A549 (cell line): ENCODE data around the gene H6PD. TPM values are rescaled to one million over a fixed set of nuclear protein-coding genes. Genes with fewer than 3 reads are reported as not detected.

ENCODE experiments used
- ATAC-seq, 2 experiments: fragments of 200-7000 bp in 1 of 2; fragments of >200 bp in 1 of 2; cut with Nextera tagmentation in 1 of 2; cut with Tn5 transposase in 1 of 2; 3 replicates each; pipeline versions ENCODE4 v1.8.0 to v1.9.1; 2018 to 2020; ENCODE audit warnings: mild to moderate bottlenecking in 1 of 2, moderate library complexity in 1 of 2
- CTCF ChIA-PET: fragments of 300-600 bp; sonication (Branson Sonifier 250); formaldehyde crosslinking; extraction: SDS; loops from one replicate; lab custom pipeline; 2021; ENCODE audit warnings: antibody characterized with exemption, inconsistent platforms; lab: Yijun Ruan, JAX
- POLR2A ChIA-PET: fragments of 350-600 bp; formaldehyde crosslinking; extraction: SDS; loops from one replicate; lab custom pipeline; 2021; ENCODE audit warnings: antibody characterized with exemption, inconsistent platforms; lab: Yijun Ruan, JAX
- DNase-seq, 2 experiments: peaks; one replicate each; pipeline versions ENCODE4 v3.0.0 to v3.0.0-alpha.2; 2011 to 2016; ENCODE audit warnings: low read depth in 1 of 2, low spot score in 1 of 2
- FAIRE-seq: peaks from 2 replicates; lab custom pipeline; 2011; peaks lifted over from hg19 to GRCh38; lab: Jason Lieb, UNC
- H3K27ac ChIP-seq, 2 experiments: fragments of >200 bp; sonication (Bioruptor Twin); formaldehyde crosslinking; 3 replicates each; pipeline ENCODE4 v1.5.1; 2016 to 2017
- H3K4me1 ChIP-seq: fragments of >200 bp; sonication (Bioruptor Twin); formaldehyde crosslinking; 3 replicates; pipeline ENCODE4 v1.6.1; 2016
- H3K4me2 ChIP-seq: fragments of >200 bp; sonication (Bioruptor Twin); formaldehyde crosslinking; 3 replicates; pipeline ENCODE4 v1.6.1; 2016
- H3K4me3 ChIP-seq: fragments of >200 bp; sonication (Bioruptor Twin); formaldehyde crosslinking; 3 replicates; pipeline ENCODE4 v1.5.1; 2016
- H3K9me3 ChIP-seq: fragments of >200 bp; sonication (Bioruptor Twin); formaldehyde crosslinking; 3 replicates; pipeline ENCODE4 v1.6.1; 2016
- BHLHE40 ChIP-seq: IDR thresholded peaks from 2 replicates; pipeline ENCODE4 v1.6.1; 2012; ENCODE audit warnings: low read depth, low read length, inconsistent platforms
- CBX8 ChIP-seq: fragments of 200-600 bp; sonication (generic); IDR thresholded peaks from 2 replicates; pipeline ENCODE4 v1.6.1; 2016
- CHD2 ChIP-seq: fragments of 150-350 bp; IDR thresholded peaks from 2 replicates; pipeline ENCODE4 v1.6.1; 2014; ENCODE audit warnings: low read length; ENCODE audit not compliant: partially characterized antibody
- EHF ChIP-seq: fragments of 250-450 bp; sonication (Bioruptor Pico); IDR thresholded peaks from 2 replicates; pipeline ENCODE4 v1.5.0; 2020; ENCODE audit warnings: mild to moderate bottlenecking
- EHMT2 ChIP-seq: fragments of 200-600 bp; sonication (generic); IDR thresholded peaks from 2 replicates; pipeline ENCODE4 v1.6.1; 2016; ENCODE audit warnings: antibody characterized with exemption, low read depth, mild to moderate bottlenecking, moderate library complexity
- EP300 ChIP-seq, 2 experiments: fragments of >200 bp; sonication (Bioruptor Twin); formaldehyde crosslinking; IDR thresholded peaks; 2 replicates in 1 of 2; 3 replicates in 1 of 2; pipeline ENCODE4 v1.6.1; 2016 to 2017
- GATA3 ChIP-seq: IDR thresholded peaks from 2 replicates; pipeline ENCODE4 v1.6.1; 2012; ENCODE audit warnings: borderline replicate concordance
- HDAC2 ChIP-seq: fragments of 200-600 bp; sonication (generic); IDR thresholded peaks from 2 replicates; pipeline ENCODE4 v1.6.1; 2016
- HOXA7 ChIP-seq: fragments of 250-450 bp; sonication (Bioruptor Pico); IDR thresholded peaks from 2 replicates; pipeline ENCODE4 v1.5.0; 2020; ENCODE audit warnings: mild to moderate bottlenecking, moderate library complexity
- HOXB13 ChIP-seq: fragments of 250-450 bp; sonication (Bioruptor Pico); IDR thresholded peaks from 2 replicates; pipeline ENCODE4 v1.5.0; 2020; ENCODE audit warnings: low read depth, mild to moderate bottlenecking, moderate library complexity
- KDM5A ChIP-seq: fragments of 200-600 bp; sonication (generic); IDR thresholded peaks from 2 replicates; pipeline ENCODE4 v1.6.1; 2016; ENCODE audit warnings: antibody characterized with exemption, mild to moderate bottlenecking
- MYC ChIP-seq: IDR thresholded peaks from 2 replicates; pipeline ENCODE4 v1.6.1; 2012; ENCODE audit warnings: mild to moderate bottlenecking, inconsistent platforms, low read length, improper control_type of control experiment, borderline replicate concordance
- NFE2L2 ChIP-seq: fragments of 150-350 bp; conservative IDR thresholded peaks from 2 replicates; pipeline ENCODE4 v1.6.1; 2014; ENCODE audit warnings: low read length
- NPAS2 ChIP-seq: fragments of 250-450 bp; sonication (Bioruptor Pico); IDR thresholded peaks from 2 replicates; pipeline ENCODE4 v1.8.0; 2022; ENCODE audit warnings: mild to moderate bottlenecking, moderate library complexity, borderline replicate concordance
- PHF8 ChIP-seq: fragments of 200-600 bp; sonication (generic); IDR thresholded peaks from 2 replicates; pipeline ENCODE4 v1.6.1; 2016; ENCODE audit warnings: low read depth, mild to moderate bottlenecking, antibody characterized with exemption, moderate library complexity, borderline replicate concordance
- RARB ChIP-seq: fragments of 250-450 bp; sonication (Bioruptor Pico); IDR thresholded peaks from 2 replicates; pipeline ENCODE4 v1.8.0; 2021; ENCODE audit warnings: mild to moderate bottlenecking, moderate library complexity
- RCOR1 ChIP-seq: fragments of 150-350 bp; IDR thresholded peaks from 2 replicates; pipeline ENCODE4 v1.6.1; 2014; ENCODE audit warnings: antibody characterized with exemption, low read length, low read depth
- TP53 ChIP-seq: fragments of 250-450 bp; sonication (Bioruptor Pico); IDR thresholded peaks from 2 replicates; pipeline ENCODE4 v1.5.0; 2021; ENCODE audit warnings: mild to moderate bottlenecking, moderate library complexity
- ZFP36 ChIP-seq: fragments of 450-650 bp; IDR thresholded peaks from 2 replicates; pipeline ENCODE4 v1.6.1; 2014; ENCODE audit warnings: borderline replicate concordance; ENCODE audit not compliant: partially characterized antibody
- ZNF302 ChIP-seq: fragments of 250-450 bp; sonication (Bioruptor Pico); IDR thresholded peaks from 2 replicates; pipeline ENCODE4 v1.9.0; 2021; ENCODE audit warnings: inconsistent platforms, mild to moderate bottlenecking, moderate library complexity
- WGBS: methylation state at CpG from one replicate; pipeline ENCODE4 v1.1.6; 2017; ENCODE audit errors: missing lambda C conversion rate; 5-methylcytosine and 5-hydroxymethylcytosine counted together
- polyA plus RNA-seq, 4 experiments: library from polyadenylated mRNA; depleted of rRNA in 3 of 4; stranded (reverse); fragments of >200 nt; fragmentation: RNase III in 1 of 4; extraction: RNeasy Plus Mini Kit Qiagen cat#74134 plus additional on column Dnase treatment in 1 of 4; gene quantifications; 2 replicates in 3 of 4; 3 replicates in 1 of 4; pipeline ENCODE4 v1.2.3, GENCODE V29; 2011 to 2017
- TF ChIP-seq, protein P1 (sequence below): IDR thresholded peaks from 2 replicates; pipeline ENCODE4 v1.6.1; 2012
- TF ChIP-seq, protein P2 (sequence below): fragments of 450-650 bp; IDR thresholded peaks from 2 replicates; pipeline ENCODE4 v1.6.1; 2014; ENCODE audit warnings: antibody characterized with exemption
- TF ChIP-seq, protein P3 (sequence below): fragments of 200-600 bp; sonication (generic); IDR thresholded peaks from 2 replicates; pipeline ENCODE4 v1.6.1; 2016; ENCODE audit warnings: antibody characterized with exemption, mild to moderate bottlenecking, moderate library complexity
- TF ChIP-seq, protein P4 (sequence below): fragments of 250-450 bp; sonication (Bioruptor Pico); IDR thresholded peaks from 2 replicates; pipeline ENCODE4 v1.5.0; 2020; ENCODE audit warnings: low read depth, mild to moderate bottlenecking, moderate library complexity
- TF ChIP-seq, protein P5 (sequence below): IDR thresholded peaks from 2 replicates; pipeline ENCODE4 v1.6.1; 2012; ENCODE audit warnings: low read depth, borderline replicate concordance

The H6PD gene
- polyA plus RNA-seq, 2 of the 4 experiments (the other 2 are of a cell fraction), result 6.0 to 7.9 TPM

DNA sequence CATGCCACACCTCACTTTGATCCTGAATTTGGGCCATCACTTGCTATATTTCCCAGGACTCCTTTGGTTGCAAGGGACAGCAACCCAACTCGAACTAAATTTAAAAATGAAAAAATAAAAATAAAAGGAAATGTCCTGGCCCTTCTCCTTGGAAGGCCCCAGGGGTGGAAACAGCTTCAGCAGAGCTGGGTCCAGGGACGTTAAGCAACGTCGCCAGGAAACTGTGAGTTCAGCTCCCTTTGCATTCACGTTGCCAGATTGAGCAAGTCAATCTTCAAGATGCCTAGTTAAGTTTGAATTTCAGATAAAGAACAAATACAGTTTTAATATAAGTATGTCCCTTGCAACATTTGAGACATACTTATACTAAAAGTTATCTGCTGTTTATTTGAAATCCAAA lies 43.5 kb downstream of the H6PD start:
- DNase-seq, result no peak
- POLR2A ChIA-PET, result interaction anchor here (0.6 kb wide), 1 partner anchor 175 kb away, joined by 3 read pairs; no protein-coding TSS in a partner anchor
- H3K4me1 ChIP-seq, result peaks cover 28% of the 10 kb centered on the region
- H3K4me2 ChIP-seq, result no peak overlapping the region
- CTCF ChIA-PET, result interaction anchor here (1.2 to 6.3 kb wide), 3 partner anchors 11 to 213 kb away, joined by 3 to 36 read pairs (median 4); no protein-coding TSS in a partner anchor
- no peak for FAIRE-seq
- H3K9me3 ChIP-seq, result no peaks in the 10 kb centered on the region
- no peak for TF ChIP-seq BHLHE40
- no peak for TF ChIP-seq HOXB13 (CRISPR knock-in tag)
- TF ChIP-seq MYC, result no peak
- no peak for TF ChIP-seq KDM5A
- TF ChIP-seq HDAC2, result no peak
- no peak for TF ChIP-seq CHD2
- no peak for TF ChIP-seq RARB (CRISPR knock-in tag)
- H3K4me3 ChIP-seq, result no peak overlapping the region
- WGBS, result 86% methylated on average over 5 of the region's 5 CpGs
- ATAC-seq, result no peak
- no peak overlapping the region for H3K27ac ChIP-seq

DNA sequence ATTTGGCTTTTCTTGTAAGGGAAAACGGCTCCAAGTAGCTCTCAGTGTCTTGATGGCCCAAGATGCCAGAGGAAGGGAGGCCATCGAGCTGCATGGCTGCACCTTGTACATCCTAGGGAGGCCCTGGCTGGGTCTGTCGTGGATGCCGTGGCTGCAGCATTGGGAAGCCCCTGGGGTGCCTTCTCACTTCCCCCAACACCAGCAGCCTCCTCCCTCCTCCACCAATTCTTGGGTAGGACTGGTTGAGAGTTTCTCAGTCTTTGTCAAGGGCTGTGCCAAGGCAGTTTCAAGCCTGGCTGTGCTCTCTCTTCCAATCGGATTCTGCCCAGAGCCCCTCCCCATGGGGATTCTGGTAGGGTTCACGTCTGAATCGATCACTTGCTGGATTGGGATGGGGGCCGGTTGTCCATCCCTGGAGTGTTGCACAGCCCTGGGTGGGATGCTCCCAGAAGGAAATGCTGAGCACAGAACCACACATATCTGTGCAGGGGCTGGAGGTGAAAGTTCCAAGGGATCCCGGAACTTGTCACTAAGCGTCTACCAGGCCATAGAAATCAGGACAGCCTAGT lies 44.1 kb downstream of the H6PD start:
- FAIRE-seq, result no peak

DNA sequence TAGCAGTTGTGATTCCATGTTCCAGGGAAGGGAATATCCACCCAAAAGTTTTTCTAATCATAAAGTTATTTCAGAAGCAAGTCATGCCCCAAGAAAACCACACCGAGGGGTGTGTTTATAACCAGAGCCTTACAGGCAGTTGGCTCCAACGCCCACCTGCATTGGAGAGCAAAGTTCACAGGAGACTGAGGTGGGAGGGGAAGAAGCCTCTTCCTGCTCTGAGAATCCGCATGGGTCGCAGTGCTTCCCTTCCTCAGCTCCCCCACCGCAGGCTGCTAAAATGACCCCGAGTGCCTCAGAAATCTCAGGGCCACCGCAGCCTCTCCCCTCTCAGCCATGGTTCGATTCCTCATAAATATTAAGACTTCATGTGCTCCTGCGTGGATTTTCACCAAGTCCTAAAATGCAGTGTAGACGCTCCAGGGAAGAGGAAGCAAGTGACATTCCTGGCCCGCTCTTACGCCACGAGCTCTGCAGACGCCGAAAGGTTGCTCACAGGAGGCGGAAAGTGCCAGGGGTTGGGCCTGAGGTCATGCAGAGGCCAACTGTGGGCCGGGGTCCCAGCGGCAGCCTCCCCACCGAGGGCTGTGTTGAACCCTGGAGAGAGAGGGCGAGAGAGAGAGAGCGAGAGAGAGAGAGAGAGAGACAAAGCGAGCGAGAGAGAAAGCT lies 44.7 kb downstream of the H6PD start:
- DNase-seq (no peak), FAIRE-seq (no peak), ATAC-seq (no peak)
- POLR2A ChIA-PET, result no interaction called here
- H3K9me3 ChIP-seq, result no peaks in the 10 kb centered on the region
- no peak overlapping the region for H3K4me3 ChIP-seq
- peak overlapping the region; percentile 37; the same call in 1 of the 3 replicates for H3K4me2 ChIP-seq
- H3K4me1 ChIP-seq, result peaks cover 28% of the 10 kb centered on the region
- 88% methylated on average over 18 of the region's 23 CpGs for WGBS
- CTCF ChIA-PET, result interaction anchor here (1.6 to 6.3 kb wide), 3 partner anchors 10 to 212 kb away, joined by 4 to 36 read pairs (median 13); no protein-coding TSS in a partner anchor
- peak overlapping the region; percentile 16 to 72; a peak in 3 of 6 replicates for H3K27ac ChIP-seq
- TF ChIP-seq, protein P1, sequence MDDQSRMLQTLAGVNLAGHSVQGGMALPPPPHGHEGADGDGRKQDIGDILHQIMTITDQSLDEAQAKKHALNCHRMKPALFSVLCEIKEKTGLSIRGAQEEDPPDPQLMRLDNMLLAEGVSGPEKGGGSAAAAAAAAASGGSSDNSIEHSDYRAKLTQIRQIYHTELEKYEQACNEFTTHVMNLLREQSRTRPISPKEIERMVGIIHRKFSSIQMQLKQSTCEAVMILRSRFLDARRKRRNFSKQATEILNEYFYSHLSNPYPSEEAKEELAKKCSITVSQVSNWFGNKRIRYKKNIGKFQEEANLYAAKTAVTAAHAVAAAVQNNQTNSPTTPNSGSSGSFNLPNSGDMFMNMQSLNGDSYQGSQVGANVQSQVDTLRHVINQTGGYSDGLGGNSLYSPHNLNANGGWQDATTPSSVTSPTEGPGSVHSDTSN, result no peak
- TF ChIP-seq EP300 (IDR thresholded peaks at IDR 0.05) (no peak), RCOR1 (no peak), PHF8 (no peak), TP53 (CRISPR knock-in tag) (no peak)
- TF ChIP-seq, protein P2, sequence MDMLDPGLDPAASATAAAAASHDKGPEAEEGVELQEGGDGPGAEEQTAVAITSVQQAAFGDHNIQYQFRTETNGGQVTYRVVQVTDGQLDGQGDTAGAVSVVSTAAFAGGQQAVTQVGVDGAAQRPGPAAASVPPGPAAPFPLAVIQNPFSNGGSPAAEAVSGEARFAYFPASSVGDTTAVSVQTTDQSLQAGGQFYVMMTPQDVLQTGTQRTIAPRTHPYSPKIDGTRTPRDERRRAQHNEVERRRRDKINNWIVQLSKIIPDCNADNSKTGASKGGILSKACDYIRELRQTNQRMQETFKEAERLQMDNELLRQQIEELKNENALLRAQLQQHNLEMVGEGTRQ, result no peak
- TF ChIP-seq, protein P3, sequence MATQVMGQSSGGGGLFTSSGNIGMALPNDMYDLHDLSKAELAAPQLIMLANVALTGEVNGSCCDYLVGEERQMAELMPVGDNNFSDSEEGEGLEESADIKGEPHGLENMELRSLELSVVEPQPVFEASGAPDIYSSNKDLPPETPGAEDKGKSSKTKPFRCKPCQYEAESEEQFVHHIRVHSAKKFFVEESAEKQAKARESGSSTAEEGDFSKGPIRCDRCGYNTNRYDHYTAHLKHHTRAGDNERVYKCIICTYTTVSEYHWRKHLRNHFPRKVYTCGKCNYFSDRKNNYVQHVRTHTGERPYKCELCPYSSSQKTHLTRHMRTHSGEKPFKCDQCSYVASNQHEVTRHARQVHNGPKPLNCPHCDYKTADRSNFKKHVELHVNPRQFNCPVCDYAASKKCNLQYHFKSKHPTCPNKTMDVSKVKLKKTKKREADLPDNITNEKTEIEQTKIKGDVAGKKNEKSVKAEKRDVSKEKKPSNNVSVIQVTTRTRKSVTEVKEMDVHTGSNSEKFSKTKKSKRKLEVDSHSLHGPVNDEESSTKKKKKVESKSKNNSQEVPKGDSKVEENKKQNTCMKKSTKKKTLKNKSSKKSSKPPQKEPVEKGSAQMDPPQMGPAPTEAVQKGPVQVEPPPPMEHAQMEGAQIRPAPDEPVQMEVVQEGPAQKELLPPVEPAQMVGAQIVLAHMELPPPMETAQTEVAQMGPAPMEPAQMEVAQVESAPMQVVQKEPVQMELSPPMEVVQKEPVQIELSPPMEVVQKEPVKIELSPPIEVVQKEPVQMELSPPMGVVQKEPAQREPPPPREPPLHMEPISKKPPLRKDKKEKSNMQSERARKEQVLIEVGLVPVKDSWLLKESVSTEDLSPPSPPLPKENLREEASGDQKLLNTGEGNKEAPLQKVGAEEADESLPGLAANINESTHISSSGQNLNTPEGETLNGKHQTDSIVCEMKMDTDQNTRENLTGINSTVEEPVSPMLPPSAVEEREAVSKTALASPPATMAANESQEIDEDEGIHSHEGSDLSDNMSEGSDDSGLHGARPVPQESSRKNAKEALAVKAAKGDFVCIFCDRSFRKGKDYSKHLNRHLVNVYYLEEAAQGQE, result no peak

More for the DNA sequence above, 44.1 kb downstream of the H6PD start:
- ChIA-PET POLR2A (no interaction called here), CTCF (interaction anchor here (1.2 to 6.3 kb wide), 3 partner anchors 11 to 212 kb away, joined by 3 to 36 read pairs (median 4); no protein-coding TSS in a partner anchor)
- no peak for DNase-seq
- TF ChIP-seq GATA3, result no peak
- TF ChIP-seq ZFP36, result no peak
- no peak for TF ChIP-seq HOXA7
- TF ChIP-seq, protein P4, sequence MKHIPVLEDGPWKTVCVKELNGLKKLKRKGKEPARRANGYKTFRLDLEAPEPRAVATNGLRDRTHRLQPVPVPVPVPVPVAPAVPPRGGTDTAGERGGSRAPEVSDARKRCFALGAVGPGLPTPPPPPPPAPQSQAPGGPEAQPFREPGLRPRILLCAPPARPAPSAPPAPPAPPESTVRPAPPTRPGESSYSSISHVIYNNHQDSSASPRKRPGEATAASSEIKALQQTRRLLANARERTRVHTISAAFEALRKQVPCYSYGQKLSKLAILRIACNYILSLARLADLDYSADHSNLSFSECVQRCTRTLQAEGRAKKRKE (CRISPR knock-in tag), result no peak
- TF ChIP-seq EHMT2, result no peak
- TF ChIP-seq TP53 (CRISPR knock-in tag), result no peak
- TF ChIP-seq NPAS2 (CRISPR knock-in tag), result no peak
- TF ChIP-seq, protein P2, result no peak
- no peak for TF ChIP-seq ZNF302 (CRISPR knock-in tag)
- TF ChIP-seq HDAC2, result no peak
- TF ChIP-seq MYC, result no peak
- TF ChIP-seq, protein P5, sequence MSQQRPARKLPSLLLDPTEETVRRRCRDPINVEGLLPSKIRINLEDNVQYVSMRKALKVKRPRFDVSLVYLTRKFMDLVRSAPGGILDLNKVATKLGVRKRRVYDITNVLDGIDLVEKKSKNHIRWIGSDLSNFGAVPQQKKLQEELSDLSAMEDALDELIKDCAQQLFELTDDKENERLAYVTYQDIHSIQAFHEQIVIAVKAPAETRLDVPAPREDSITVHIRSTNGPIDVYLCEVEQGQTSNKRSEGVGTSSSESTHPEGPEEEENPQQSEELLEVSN, result no peak
- no peak for TF ChIP-seq BHLHE40
- no peak for TF ChIP-seq CHD2
- TF ChIP-seq CBX8, result no peak
- TF ChIP-seq EP300 (IDR thresholded peaks at IDR 0.05), result no peak
- TF ChIP-seq NFE2L2, result no peak
- no peak for TF ChIP-seq EHF (CRISPR knock-in tag)
- no peak for TF ChIP-seq PHF8
- no peak overlapping the region for H3K4me2 ChIP-seq
- no peaks in the 10 kb centered on the region for H3K9me3 ChIP-seq
- peak overlapping the region in 1 of 2 experiments; percentile 72; a peak in 2 of 6 replicates for H3K27ac ChIP-seq
- H3K4me3 ChIP-seq, result no peak overlapping the region
- no peak for ATAC-seq
- WGBS, result 94% methylated on average over 9 of the region's 10 CpGs
- peaks cover 28% of the 10 kb centered on the region for H3K4me1 ChIP-seq
